HepG2 (cell line): ENCODE data around the gene OR2AT4. TPM values are rescaled to one million over a fixed set of nuclear protein-coding genes. Genes with fewer than 3 reads are reported as not detected.

Experiments used
- ATAC-seq: fragments of 200-7000 bp; cut with Tn5 transposase; 3 replicates; pipeline ENCODE4 v1.9.1; 2020; ENCODE audit warnings: mild to moderate bottlenecking, moderate library complexity
- BruUV-seq: library from RNA; stranded (reverse); fragments of 400-500 nt; replicated peaks from 2 replicates; lab custom pipeline; 2021; lab: Mats Ljungman, UMichigan
- CTCF ChIA-PET: fragments of 300-600 bp; formaldehyde crosslinking; extraction: SDS; loops from one replicate; lab custom pipeline; 2021; ENCODE audit warnings: low total read pairs, inconsistent platforms, low intra/inter-chr PET ratio; lab: Yijun Ruan, JAX
- POLR2A ChIA-PET: fragments of 350-600 bp; sonication (Branson Sonifier 250); formaldehyde crosslinking; loops from one replicate; lab custom pipeline; 2020; ENCODE audit warnings: antibody characterized with exemption, inconsistent platforms; lab: Yijun Ruan, JAX
- DNase-seq: peaks from one replicate; pipeline ENCODE4 v3.0.0-alpha.2; 2015; ENCODE audit warnings: low spot score
- FAIRE-seq: peaks from 3 replicates; lab custom pipeline; 2011; peaks lifted over from hg19 to GRCh38; lab: Jason Lieb, UNC
- H2AFZ ChIP-seq: one replicate; pipeline ENCODE4 v1.6.1; 2011; ENCODE audit warnings: low read length, inconsistent platforms
- H3K27ac ChIP-seq: fragments of 300-600 bp; 3 replicates; pipeline ENCODE4 v1.8.0; 2011; ENCODE audit warnings: mixed run types, mild to moderate bottlenecking, mixed read lengths, low read length, inconsistent platforms; ENCODE audit not compliant: insufficient read depth; ENCODE audit errors: extremely low read length
- H3K27me3 ChIP-seq, 2 experiments: fragments of 200-600 bp in 1 of 2; 2 replicates in 1 of 2; 3 replicates in 1 of 2; pipeline versions ENCODE4 v1.6.0 to v1.8.0; 2011; ENCODE audit warnings: low read length in 2 of 2, mild to moderate bottlenecking in 2 of 2, moderate library complexity in 2 of 2, inconsistent platforms in 1 of 2; ENCODE audit not compliant: insufficient read depth in 2 of 2, control insufficient read depth in 1 of 2
- H3K36me3 ChIP-seq, 2 experiments: fragments of 200-600 bp in 1 of 2; replicated peaks in 1 of 2; 2 replicates in 1 of 2; 3 replicates in 1 of 2; pipeline versions ENCODE4 v1.5.1 to v1.8.0; 2011; ENCODE audit warnings: low read length in 2 of 2, inconsistent platforms in 1 of 2; ENCODE audit not compliant: insufficient read depth in 2 of 2, control insufficient read depth in 1 of 2
- H3K4me1 ChIP-seq: 2 replicates; pipeline ENCODE4 v1.5.1; 2012; ENCODE audit warnings: low read length, inconsistent platforms; ENCODE audit not compliant: insufficient read depth
- H3K4me2 ChIP-seq: 2 replicates; pipeline ENCODE4 v1.6.0; 2011; ENCODE audit warnings: low read depth, low read length, inconsistent platforms
- H3K4me3 ChIP-seq, 3 experiments: fragments of 200-600 bp in 1 of 3; sonication (generic), shearing (Covaris generic) in 1 of 3; replicated peaks in 1 of 3; 2 replicates each; pipeline ENCODE4 v1.5.1; 2011 to 2016; ENCODE audit warnings: low read length in 3 of 3, inconsistent platforms in 2 of 3, low read depth in 2 of 3, mild to moderate bottlenecking in 2 of 3, control low read depth in 1 of 3, mixed read lengths in 1 of 3; ENCODE audit not compliant: insufficient read depth in 1 of 3
- H3K79me2 ChIP-seq: one replicate; pipeline ENCODE4 v1.6.1; 2011; ENCODE audit warnings: low read length, inconsistent platforms; ENCODE audit not compliant: insufficient read depth
- H3K9ac ChIP-seq: 2 replicates; pipeline ENCODE4 v1.6.0; 2011; ENCODE audit warnings: mild to moderate bottlenecking, low read depth, low read length, inconsistent platforms; ENCODE audit not compliant: insufficient read depth
- H3K9me3 ChIP-seq: 2 replicates; pipeline ENCODE4 v1.5.1; 2012; ENCODE audit warnings: mild to moderate bottlenecking, low read length
- H4K20me1 ChIP-seq: 2 replicates; pipeline ENCODE4 v1.6.0; 2011; ENCODE audit warnings: inconsistent platforms, mild to moderate bottlenecking, low read length, moderate library complexity; ENCODE audit not compliant: insufficient read depth
- CBX5 ChIP-seq: sonication (generic); formaldehyde crosslinking; IDR thresholded peaks from 2 replicates; pipeline ENCODE4 v1.4.0; 2020; ENCODE audit warnings: missing genetic modification reagents, borderline replicate concordance
- CEBPG ChIP-seq: IDR thresholded peaks from 2 replicates; pipeline ENCODE4 v1.6.1; 2016
- RAD51 ChIP-seq: fragments of 450-650 bp; IDR thresholded peaks from 2 replicates; pipeline ENCODE4 v1.6.1; 2016; ENCODE audit warnings: borderline replicate concordance
- RBM22 ChIP-seq: fragments of 200-400 bp; formaldehyde crosslinking; optimal IDR thresholded peaks from 2 replicates; pipeline ENCODE3; 2017; ENCODE audit warnings: mild to moderate bottlenecking, low read length, moderate library complexity
- STAG1 ChIP-seq: sonication (generic); formaldehyde crosslinking; IDR thresholded peaks from 2 replicates; pipeline ENCODE4 v1.4.0; 2020; ENCODE audit warnings: missing genetic modification reagents
- TAF15 ChIP-seq: fragments of 200-400 bp; formaldehyde crosslinking; IDR thresholded peaks from one replicate; pipeline ENCODE4 v1.6.1; 2018; ENCODE audit warnings: mild to moderate bottlenecking, low read depth, low read length; ENCODE audit not compliant: poor library complexity, severe bottlenecking
- ZBTB21 ChIP-seq: sonication (generic); formaldehyde crosslinking; IDR thresholded peaks from 2 replicates; pipeline ENCODE4 v1.4.0; 2020; ENCODE audit warnings: missing genetic modification reagents
- ZFY ChIP-seq: sonication (generic); formaldehyde crosslinking; IDR thresholded peaks from 2 replicates; pipeline ENCODE4 v1.4.0; 2020; ENCODE audit warnings: missing genetic modification reagents
- ZKSCAN8 ChIP-seq: IDR thresholded peaks from 2 replicates; pipeline ENCODE4 v1.6.1; 2016; ENCODE audit warnings: borderline replicate concordance, missing genetic modification reagents, missing compliant biosample characterization
- ZSCAN25 ChIP-seq: sonication (generic); formaldehyde crosslinking; IDR thresholded peaks from 2 replicates; pipeline ENCODE4 v1.8.0; 2022; ENCODE audit warnings: mild to moderate bottlenecking, missing genetic modification reagents
- WGBS: methylation state at CpG from one replicate; pipeline ENCODE4 v1.1.6; 2017; ENCODE audit warnings: low lambda C conversion rate; 5-methylcytosine and 5-hydroxymethylcytosine counted together
- in situ Hi-C: cut with HindIII; loops from 2 replicates; pipeline ENCODE4 v1.10.0; 2017; ENCODE audit warnings: low pct_unique_long_range_greater_than_20kb; ENCODE audit not compliant: extremely low pct_ligation_motif_present
- intact Hi-C: fragments of 100-400 bp; cut with micrococcal nuclease; formaldehyde crosslinking; loops from one replicate; pipeline ENCODE4 v1.10.0; 2022; ENCODE audit not compliant: unreplicated experiment
- polyA plus RNA-seq, 8 experiments: library from polyadenylated mRNA; depleted of rRNA in 3 of 8; stranded (reverse) in 7 of 8; unstranded in 1 of 8; fragments of >200 nt; fragmentation: Illumina TruSeq in 4 of 8; extraction: Trizol in 4 of 8; gene quantifications; 2 replicates each; pipeline versions ENCODE4 v1.2.1 to v1.2.3, GENCODE V29; 2011 to 2016; ENCODE audit warnings: low read depth in 4 of 8, missing spikeins in 1 of 8, mixed read lengths in 1 of 8; ENCODE audit not compliant: insufficient read depth in 1 of 8
- total RNA-seq, 5 experiments: library from RNA; depleted of rRNA; stranded (reverse); fragments of >200 nt; fragmentation: Illumina TruSeq; extraction: Trizol; gene quantifications; 2 replicates each; pipeline ENCODE4 v1.2.3, GENCODE V29; 2016; ENCODE audit warnings: low read depth in 1 of 5

Gene OR2AT4
- total and polyA plus RNA-seq, 2 of the 13 experiments (the other 11 are each of a cell fraction or from before 2014, with no cell fraction given): not detected

- TF ChIP-seq CEBPG (CRISPR knock-in tag) (peak; percentile 5; the same call in 1 of the 2 replicates), RAD51 (no peak), CBX5 (no peak)
Observed at GRCh38 chr11:75056814-75057213, 39.9 kb downstream of the OR2AT4 start (continued).

GRCh38 chr11:75055511-75055910 is 41.2 kb downstream of the OR2AT4 start:
- Histone ChIP-seq H3K27ac (no peak overlapping the region), H3K9ac (no peak overlapping the region), H3K9me3 (no peaks in the 10 kb centered on the region), H4K20me1 (no peaks in the 10 kb centered on the region), H3K27me3 (peaks cover 0 to 3% of the 10 kb centered on the region in 2 experiments; a peak in 1 of 5 replicates), H3K4me2 (no peak overlapping the region), H3K79me2 (no peaks in the 10 kb centered on the region), H3K4me1 (no peaks in the 10 kb centered on the region), H2AFZ (no peak overlapping the region)
- 47% methylated on average over 6 of the region's 6 CpGs for WGBS
- no peak for ATAC-seq
- BruUV-seq: no TSS peak
- FAIRE-seq: no peak
- intact Hi-C loops: no loop called here
- no peak for DNase-seq
- CTCF ChIA-PET: no interaction called here
- TF ChIP-seq ZSCAN25 (CRISPR knock-in tag): no peak
- no peak for TF ChIP-seq ZBTB21 (CRISPR knock-in tag)
- TF ChIP-seq STAG1 (CRISPR knock-in tag): no peak
- TF ChIP-seq RBM22: no peak
- TF ChIP-seq ZKSCAN8 (CRISPR knock-in tag): no peak
- no peak for TF ChIP-seq TAF15
- no peak for TF ChIP-seq ZFY (CRISPR knock-in tag)
- TF ChIP-seq, all 625 proteins: peak for 0
- in situ Hi-C loops: no loop called here
- H3K36me3 ChIP-seq: no peaks in the 10 kb centered on the region
- no peak overlapping the region for H3K4me3 ChIP-seq
- POLR2A ChIA-PET: no interaction called here
